T47D (cell line): Measurements from ENCODE around the gene MMP24.

Source experiments
- DNase-seq, 2 experiments: peaks; one replicate each; pipeline versions ENCODE4 v3.0.0 to v3.0.0-alpha.2; 2011 to 2012; ENCODE audit warnings: low read depth in 1 of 2, low spot score in 1 of 2
- JUND ChIP-seq: IDR thresholded peaks from 2 replicates; pipeline ENCODE4 v1.6.1; 2012; ENCODE audit warnings: low read depth
- in situ Hi-C: cut with HindIII; loops from 2 replicates; pipeline ENCODE4 v1.10.0; 2016; ENCODE audit warnings: low sequenced_read_pairs, low pct_unique_long_range_greater_than_20kb

The MMP24 gene

GRCh38 chr20:35271073-35271882, 44.8 kb downstream of the MMP24 start:
- DNase-seq = peak in 1 of 2 experiments; percentile 56
- no peak for TF ChIP-seq JUND
- in situ Hi-C loops = no loop called here

GRCh38 chr20:35271904-35272303, 45.4 kb downstream of the MMP24 start:
- in situ Hi-C loops = no loop called here
- no peak for TF ChIP-seq JUND
- DNase-seq = no peak

GRCh38 chr20:35273449-35274171, 47.1 kb downstream of the MMP24 start:
- in situ Hi-C loops = no loop called here
- peak in 1 of 2 experiments; percentile 78 for DNase-seq
- TF ChIP-seq JUND = no peak

- in situ Hi-C loops = no loop called here
- DNase-seq = no peak
- TF ChIP-seq JUND = no peak
Measured at GRCh38 chr20:35274172-35275092, 47.9 kb downstream of the MMP24 start.

- no peak for TF ChIP-seq JUND
- in situ Hi-C loops = no loop called here
- no peak for DNase-seq
Measured at GRCh38 chr20:35275741-35276251, 49.3 kb downstream of the MMP24 start.

- TF ChIP-seq JUND = no peak
- in situ Hi-C loops = no loop called here
- no peak for DNase-seq
Measured at GRCh38 chr20:35276408-35276807, 49.9 kb downstream of the MMP24 start.

GRCh38 chr20:35277127-35277526, 50.6 kb downstream of the MMP24 start:
- no peak for TF ChIP-seq JUND
- in situ Hi-C loops = no loop called here
- DNase-seq = no peak

GRCh38 chr20:35277531-35278395, 51.3 kb downstream of the MMP24 start, which contains the start of gene MMP24OS:
MMP24OS (minus strand) TSS chr20:35278122; CDS start chr20:35277929, 193 bp downstream.
- in situ Hi-C loops = no loop called here
- DNase-seq = peak; percentile 91 to 95
- TF ChIP-seq JUND = no peak

GRCh38 chr20:35279040-35279439, 52.5 kb downstream of the MMP24 start:
- in situ Hi-C loops = no loop called here
- no peak for TF ChIP-seq JUND

GRCh38 chr20:35279533-35280174, 53.2 kb downstream of the MMP24 start:
- in situ Hi-C loops = no loop called here
- DNase-seq = no peak
- no peak for TF ChIP-seq JUND

More at GRCh38 chr20:35279040-35279439, 52.5 kb downstream of the MMP24 start:
- DNase-seq = no peak

GRCh38 chr20:35280523-35280922, 54.0 kb downstream of the MMP24 start:
- in situ Hi-C loops = no loop called here
- DNase-seq = no peak
- TF ChIP-seq JUND = no peak
